H9 (cell line): ENCODE data around the gene MCRIP1. TPM values are rescaled to one million over a fixed set of nuclear protein-coding genes. Genes with fewer than 3 reads are reported as not detected.
A peak's percentile ranks its signal among the peaks of the same experiment; 100 is the strongest.

Experiments used
- DNase-seq: peaks from one replicate; pipeline ENCODE4 v3.0.0-alpha.2; 2017
- H2AFZ ChIP-seq: one replicate; pipeline ENCODE4 v1.6.1; 2013; ENCODE audit warnings: mild to moderate bottlenecking, low read length, control low read depth, moderate library complexity
- H2AK5ac ChIP-seq: 2 replicates; pipeline ENCODE4 v1.6.1; 2013; ENCODE audit warnings: low read length, control low read depth, mixed read lengths; ENCODE audit not compliant: insufficient read length
- H2BK120ac ChIP-seq: one replicate; pipeline ENCODE4 v1.6.1; 2013; ENCODE audit warnings: low read depth, mild to moderate bottlenecking, low read length, control low read depth, inconsistent platforms; ENCODE audit not compliant: poor library complexity, severe bottlenecking
- H2BK12ac ChIP-seq: 2 replicates; pipeline ENCODE4 v1.6.1; 2013; ENCODE audit warnings: low read length, control low read depth, mixed read lengths, low read depth; ENCODE audit not compliant: insufficient read length
- H2BK15ac ChIP-seq: 2 replicates; pipeline ENCODE4 v1.6.1; 2013; ENCODE audit warnings: low read depth, low read length, control low read depth
- H2BK20ac ChIP-seq: one replicate; pipeline ENCODE4 v1.6.1; 2013; ENCODE audit warnings: low read depth, mild to moderate bottlenecking, low read length, control low read depth, inconsistent platforms; ENCODE audit not compliant: poor library complexity, severe bottlenecking
- H2BK5ac ChIP-seq: 2 replicates; pipeline ENCODE4 v1.6.1; 2013; ENCODE audit warnings: low read length, control low read depth, mixed read lengths; ENCODE audit not compliant: insufficient read length
- H3K14ac ChIP-seq: 2 replicates; pipeline ENCODE4 v1.6.1; 2013; ENCODE audit warnings: low read length, control low read depth; ENCODE audit not compliant: insufficient read depth
- H3K18ac ChIP-seq: 2 replicates; pipeline ENCODE4 v1.6.1; 2013; ENCODE audit warnings: low read depth, mild to moderate bottlenecking, mixed read lengths, low read length, control low read depth; ENCODE audit not compliant: insufficient read length
- H3K23ac ChIP-seq: 2 replicates; pipeline ENCODE4 v1.6.1; 2013; ENCODE audit warnings: low read length, control low read depth, mixed read lengths, low read depth; ENCODE audit not compliant: insufficient read length
- H3K23me2 ChIP-seq: 2 replicates; pipeline ENCODE4 v1.6.1; 2013; ENCODE audit warnings: low read depth, mild to moderate bottlenecking, mixed read lengths, low read length, control low read depth; ENCODE audit not compliant: insufficient read length, poor library complexity, severe bottlenecking
- H3K27ac ChIP-seq: 2 replicates; pipeline ENCODE4 v1.5.1; 2013; ENCODE audit warnings: low read length, control low read depth, mixed read lengths, low read depth; ENCODE audit not compliant: insufficient read length
- H3K27me3 ChIP-seq: 2 replicates; pipeline ENCODE4 v1.6.1; 2013; ENCODE audit warnings: low read length, control low read depth, inconsistent platforms; ENCODE audit not compliant: insufficient read depth
- H3K4ac ChIP-seq: 2 replicates; pipeline ENCODE4 v1.6.1; 2013; ENCODE audit warnings: low read depth, mild to moderate bottlenecking, control low read depth, inconsistent platforms, low read length, moderate library complexity
- H3K4me1 ChIP-seq: 2 replicates; pipeline ENCODE4 v1.6.1; 2013; ENCODE audit warnings: low read length, control low read depth, inconsistent platforms; ENCODE audit not compliant: insufficient read depth
- H3K4me2 ChIP-seq: 2 replicates; pipeline ENCODE4 v1.6.1; 2013; ENCODE audit warnings: low read length, control low read depth, mixed read lengths; ENCODE audit not compliant: insufficient read length, insufficient read depth
- H3K56ac ChIP-seq: 2 replicates; pipeline ENCODE4 v1.6.1; 2013; ENCODE audit warnings: low read depth, mild to moderate bottlenecking, mixed read lengths, low read length, control low read depth; ENCODE audit not compliant: insufficient read length
- H3K79me1 ChIP-seq: 2 replicates; pipeline ENCODE4 v1.6.1; 2013; ENCODE audit warnings: low read depth, mild to moderate bottlenecking, moderate library complexity, low read length, control low read depth, inconsistent platforms; ENCODE audit not compliant: insufficient read depth, poor library complexity, severe bottlenecking
- H3K79me2 ChIP-seq: 2 replicates; pipeline ENCODE4 v1.6.1; 2013; ENCODE audit warnings: low read length, control low read depth, inconsistent platforms; ENCODE audit not compliant: insufficient read depth
- H3K9ac ChIP-seq: 2 replicates; pipeline ENCODE4 v1.6.1; 2013; ENCODE audit warnings: low read length, control low read depth, mixed read lengths; ENCODE audit not compliant: insufficient read length; ENCODE audit errors: extremely low read depth
- H3K9me3 ChIP-seq: one replicate; pipeline ENCODE4 v1.6.1; 2013; ENCODE audit warnings: low read depth, low read length, inconsistent platforms; ENCODE audit not compliant: control insufficient read depth
- H3T11ph ChIP-seq: one replicate; pipeline ENCODE4 v1.6.1; 2013; ENCODE audit warnings: mild to moderate bottlenecking, low read length, control low read depth, inconsistent platforms
- H4K20me1 ChIP-seq: one replicate; pipeline ENCODE4 v1.6.1; 2013; ENCODE audit not compliant: control insufficient read depth, insufficient read length, insufficient read depth
- H4K5ac ChIP-seq: 2 replicates; pipeline ENCODE4 v1.6.1; 2013; ENCODE audit warnings: low read depth, mild to moderate bottlenecking, mixed read lengths, low read length, control low read depth; ENCODE audit not compliant: insufficient read length
- H4K8ac ChIP-seq: replicated peaks from 2 replicates; pipeline ENCODE4 v1.6.1; 2013; ENCODE audit warnings: low read length, control low read depth, mixed read lengths, low read depth; ENCODE audit not compliant: insufficient read length
- H4K91ac ChIP-seq: 2 replicates; pipeline ENCODE4 v1.6.1; 2013; ENCODE audit warnings: low read depth, mild to moderate bottlenecking, moderate library complexity, mixed read lengths, low read length, control low read depth; ENCODE audit not compliant: insufficient read length
- H3K27ac Mint-ChIP-seq, 3 experiments: 2 replicates in 2 of 3; 3 replicates in 1 of 3; pipeline ENCODE4 v1.8.0; 2020 to 2021; ENCODE audit warnings: mixed read lengths in 3 of 3, mild to moderate bottlenecking in 1 of 3, moderate library complexity in 1 of 3
- H3K27me3 Mint-ChIP-seq: 2 replicates; pipeline ENCODE4 v1.8.0; 2021; ENCODE audit warnings: low read depth, mild to moderate bottlenecking, moderate library complexity, mixed read lengths
- H3K36me3 Mint-ChIP-seq, 3 experiments: 2 replicates in 2 of 3; 3 replicates in 1 of 3; pipeline ENCODE4 v1.8.0; 2020 to 2021; ENCODE audit warnings: low read depth in 3 of 3, mixed read lengths in 3 of 3; ENCODE audit not compliant: insufficient read depth in 1 of 3
- H3K4me1 Mint-ChIP-seq, 2 experiments: 2 replicates each; pipeline ENCODE4 v1.8.0; 2020; ENCODE audit warnings: mixed read lengths in 2 of 2
- H3K4me3 Mint-ChIP-seq, 2 experiments: 2 replicates in 1 of 2; 3 replicates in 1 of 2; pipeline ENCODE4 v1.8.0; 2020 to 2021; ENCODE audit warnings: mild to moderate bottlenecking in 2 of 2, mixed read lengths in 2 of 2, moderate library complexity in 1 of 2
- H3K9me3 Mint-ChIP-seq, 2 experiments: 2 replicates in 1 of 2; 3 replicates in 1 of 2; pipeline ENCODE4 v1.8.0; 2020; ENCODE audit warnings: mild to moderate bottlenecking in 2 of 2, mixed read lengths in 2 of 2, moderate library complexity in 1 of 2
- CTCF ChIP-seq: fragments of 200-600 bp; sonication (generic); conservative IDR thresholded peaks from 3 replicates; pipeline ENCODE4 v1.8.0; 2021; ENCODE audit warnings: antibody characterized with exemption, mild to moderate bottlenecking
- WGBS: extraction: QIAGEN DNeasy Blood & Tissue Kit; methylation state at CpG from one replicate; pipeline ENCODE4 v1.1.7; 2013; ENCODE audit warnings: missing lambda C conversion rate, low lambda C conversion rate, mixed read lengths; ENCODE audit not compliant: insufficient read length; ENCODE audit errors: extremely low coverage; 5-methylcytosine and 5-hydroxymethylcytosine counted together
- total RNA-seq: library from RNA; stranded (reverse); gene quantifications from 2 replicates; pipeline ENCODE4 v1.2.1, GENCODE V29; 2021

MCRIP1 gene
- total RNA-seq, 1 experiment from 2014 or later, result 118 TPM

GRCh38 chr17:81804559-81805399 lies 28.3 kb downstream of the MCRIP1 start:
- peaks cover 32% of the 10 kb centered on the region for H3K27me3 ChIP-seq
- TF ChIP-seq CTCF, result no peak
- no peak overlapping the region for H2AK5ac ChIP-seq
- no peak overlapping the region for H4K8ac ChIP-seq
- no peaks in the 10 kb centered on the region for H4K20me1 ChIP-seq
- no peak overlapping the region for H2BK12ac ChIP-seq
- no peak overlapping the region for H3K23ac ChIP-seq
- no peak overlapping the region for H3K56ac ChIP-seq
- H3K4me2 ChIP-seq, result peak overlapping the region; percentile 28
- H2AFZ ChIP-seq, result no peak overlapping the region
- no peak overlapping the region for H3K27ac Mint-ChIP-seq
- no peaks in the 10 kb centered on the region for H3K4me1 ChIP-seq
- peaks cover 0 to 6% of the 10 kb centered on the region in 2 experiments; a peak in 1 of 4 replicates for H3K4me1 Mint-ChIP-seq
- DNase-seq, result no peak
- H2BK15ac ChIP-seq, result no peak overlapping the region
- peak overlapping the region; percentile 51 to 74 for H3K4me3 Mint-ChIP-seq
- no peaks in the 10 kb centered on the region for H3K9me3 ChIP-seq
- H2BK120ac ChIP-seq, result no peak overlapping the region
- no peaks in the 10 kb centered on the region for H3K79me2 ChIP-seq
- H3K36me3 Mint-ChIP-seq, result peaks cover 0 to 2% (median 0%) of the 10 kb centered on the region in 3 experiments; a peak in 2 of 7 replicates
- no peak overlapping the region for H4K5ac ChIP-seq
- no peaks in the 10 kb centered on the region for H3K79me1 ChIP-seq
- no peak overlapping the region for H3K9ac ChIP-seq
- peaks cover 89% of the 10 kb centered on the region for H3K27me3 Mint-ChIP-seq
- no peak overlapping the region for H3K27ac ChIP-seq
- H3K14ac ChIP-seq, result no peak overlapping the region
- H2BK20ac ChIP-seq, result no peak overlapping the region
- WGBS, result no CpG with 5 or more reads among the region's 65 CpGs
- H3K9me3 Mint-ChIP-seq, result peaks cover 2 to 10% of the 10 kb centered on the region in 2 experiments
- no peak overlapping the region for H2BK5ac ChIP-seq
- peaks cover 6% of the 10 kb centered on the region for H3K23me2 ChIP-seq
- no peak overlapping the region for H3K18ac ChIP-seq
- H3K4ac ChIP-seq, result no peak overlapping the region
- no peak overlapping the region for H4K91ac ChIP-seq
- no peak overlapping the region for H3T11ph ChIP-seq
